Loucy (cell line): ENCODE results near the gene RBM3.

Experiments used
- CTCF ChIP-seq: fragments of 200-600 bp; sonication (generic); conservative IDR thresholded peaks from 2 replicates; pipeline ENCODE4 v1.5.1; 2014; ENCODE audit warnings: mild to moderate bottlenecking, antibody characterized with exemption, low read length
- EZH2phosphoT487 ChIP-seq: fragments of 200-600 bp; IDR thresholded peaks from 2 replicates; pipeline ENCODE4 v1.6.1; 2018; ENCODE audit warnings: antibody characterized with exemption, mild to moderate bottlenecking, moderate library complexity, borderline replicate concordance

- TF ChIP-seq EZH2phosphoT487 (no peak), CTCF (no peak)
Measured at GRCh38 chrX:48569958-48570357, 4.3 kb upstream of the RBM3 start.
